ENCODE measurements around the gene NUDC. TPM values are rescaled to one million over a fixed set of nuclear protein-coding genes. Genes with fewer than 3 reads are reported as not detected.

Gene NUDC
- total and polyA plus RNA-seq, 12 donors = 48.9 to 95.9 (median 62.8) TPM

- Histone ChIP-seq H3K36me3 (peaks cover 0 to 35% (median 15%) of the 10 kb centered on the region in 9 donors), H3K4me3 (peak within 1 kb of the TSS; percentile 58 to 98 (median 92)), H3K9me3 (no peaks in the 10 kb centered on the region), H3K27ac (peak within 1 kb of the TSS; percentile 38 to 91 (median 79)), H3K27me3 (no peaks in the 10 kb centered on the region), H3K4me1 (peaks cover 10 to 28% (median 15%) of the 10 kb centered on the region in 9 donors)
- peak; percentile 92 to 93 for DNase-seq
- TF ChIP-seq, protein P1, sequence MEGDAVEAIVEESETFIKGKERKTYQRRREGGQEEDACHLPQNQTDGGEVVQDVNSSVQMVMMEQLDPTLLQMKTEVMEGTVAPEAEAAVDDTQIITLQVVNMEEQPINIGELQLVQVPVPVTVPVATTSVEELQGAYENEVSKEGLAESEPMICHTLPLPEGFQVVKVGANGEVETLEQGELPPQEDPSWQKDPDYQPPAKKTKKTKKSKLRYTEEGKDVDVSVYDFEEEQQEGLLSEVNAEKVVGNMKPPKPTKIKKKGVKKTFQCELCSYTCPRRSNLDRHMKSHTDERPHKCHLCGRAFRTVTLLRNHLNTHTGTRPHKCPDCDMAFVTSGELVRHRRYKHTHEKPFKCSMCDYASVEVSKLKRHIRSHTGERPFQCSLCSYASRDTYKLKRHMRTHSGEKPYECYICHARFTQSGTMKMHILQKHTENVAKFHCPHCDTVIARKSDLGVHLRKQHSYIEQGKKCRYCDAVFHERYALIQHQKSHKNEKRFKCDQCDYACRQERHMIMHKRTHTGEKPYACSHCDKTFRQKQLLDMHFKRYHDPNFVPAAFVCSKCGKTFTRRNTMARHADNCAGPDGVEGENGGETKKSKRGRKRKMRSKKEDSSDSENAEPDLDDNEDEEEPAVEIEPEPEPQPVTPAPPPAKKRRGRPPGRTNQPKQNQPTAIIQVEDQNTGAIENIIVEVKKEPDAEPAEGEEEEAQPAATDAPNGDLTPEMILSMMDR (IDR thresholded peaks at IDR 0.05) = no peak
- intact Hi-C loops (cut with DNase I) = no loop called here
- peak; percentile 86 to 96 (median 94) for ATAC-seq
- WGBS, 2 donors = 0 to 1% methylated on average over 50 of the region's 50 CpGs
Observed at GRCh38 chr1:26900001-26900814, 21.3 kb upstream of the NUDC start, which contains the start of gene GPATCH3. Gene GPATCH3, minus strand, starts transcription at chr1:26900467. Its CDS starts 25 bp downstream, at chr1:26900442.

GRCh38 chr1:26900815-26901511, 20.6 kb upstream of the NUDC start:
- no peaks in the 10 kb centered on the region for H3K9me3 ChIP-seq
- peaks cover 0 to 28% (median 9%) of the 10 kb centered on the region in 9 donors for H3K36me3 ChIP-seq
- peaks cover 10 to 28% (median 15%) of the 10 kb centered on the region in 9 donors for H3K4me1 ChIP-seq
- DNase-seq (no peak), ATAC-seq (no peak)
- H3K4me3 ChIP-seq = peak overlapping the region; percentile 58 to 98 (median 92)
- H3K27ac ChIP-seq = peak overlapping the region in 9 of 10 donors; percentile 61 to 91 (median 81)
- 66% methylated on average over 17 to 18 of the region's 18 CpGs for WGBS, 2 donors
- intact Hi-C loops (cut with DNase I) = no loop called here
- TF ChIP-seq, protein P1 (IDR thresholded peaks at IDR 0.05) = no peak
- H3K27me3 ChIP-seq = no peaks in the 10 kb centered on the region

GRCh38 chr1:26907071-26907917, 14.2 kb upstream of the NUDC start:
- whole genome bisulfite sequencing, 2 donors = 63 to 68% methylated on average over 6 of the region's 6 CpGs
- Histone ChIP-seq H3K27ac (no peak overlapping the region), H3K36me3 (peaks cover 0 to 9% (median 0%) of the 10 kb centered on the region in 9 donors), H3K27me3 (no peaks in the 10 kb centered on the region), H3K4me3 (no peak overlapping the region), H3K9me3 (no peaks in the 10 kb centered on the region), H3K4me1 (peaks cover 0 to 10% (median 0%) of the 10 kb centered on the region in 9 donors)
- DNase-seq (no peak), ATAC-seq (peak in 2 of 8 donors; percentile 19 to 69)
- intact Hi-C loops (cut with DNase I) = no loop called here
- TF ChIP-seq, protein P1 (IDR thresholded peaks at IDR 0.05) = no peak

GRCh38 chr1:26909951-26910342, 11.6 kb upstream of the NUDC start:
- Histone ChIP-seq H3K27ac (no peak overlapping the region), H3K36me3 (peaks cover 0 to 9% (median 0%) of the 10 kb centered on the region in 9 donors), H3K4me1 (peaks cover 0 to 21% (median 4%) of the 10 kb centered on the region in 9 donors), H3K9me3 (no peaks in the 10 kb centered on the region), H3K27me3 (no peaks in the 10 kb centered on the region), H3K4me3 (no peak overlapping the region)
- intact Hi-C loops (cut with DNase I) = no loop called here
- TF ChIP-seq, protein P1 (IDR thresholded peaks at IDR 0.05) = no peak
- ATAC-seq (no peak), DNase-seq (no peak)
- WGBS, 2 donors = 55 to 84% methylated on average over 3 of the region's 3 CpGs
